K562 (cell line): Measurements from ENCODE around the gene SLC8A1. TPM values are rescaled to one million over a fixed set of nuclear protein-coding genes. Genes with fewer than 3 reads are reported as not detected.

ENCODE experiments used
- ATAC-seq: fragments of 200-7000 bp; cut with Tn5 transposase; 3 replicates; pipeline ENCODE4 v1.9.1; 2020; ENCODE audit warnings: moderate library complexity
- BruUV-seq: library from RNA; stranded (reverse); fragments of 400-500 nt; replicated peaks from 2 replicates; lab custom pipeline; 2021; lab: Mats Ljungman, UMichigan
- CTCF ChIA-PET: fragments of 300-600 bp; formaldehyde crosslinking; extraction: SDS; loops from one replicate; lab custom pipeline; 2021; ENCODE audit warnings: low intra/inter-chr PET ratio; lab: Yijun Ruan, JAX
- POLR2A ChIA-PET: fragments of 300-600, 350-650 bp; sonication (Branson Sonifier 250); formaldehyde crosslinking; extraction: SDS; loops from one replicate; lab custom pipeline; 2021; ENCODE audit warnings: antibody characterized with exemption, inconsistent platforms; lab: Yijun Ruan, JAX
- DNase-seq, 4 experiments: peaks; one replicate each; pipeline versions ENCODE4 v3.0.0 to v3.0.0-alpha.2; 2011 to 2018; ENCODE audit warnings: low spot score in 3 of 4, mixed read lengths in 3 of 4; ENCODE audit errors: extremely low read depth in 1 of 4
- FAIRE-seq: peaks from 2 replicates; lab custom pipeline; 2011; peaks lifted over from hg19 to GRCh38; lab: Jason Lieb, UNC
- H2AFZ ChIP-seq: 2 replicates; pipeline ENCODE4 v1.6.0; 2011; ENCODE audit warnings: low read depth, low read length, control low read depth, inconsistent platforms
- H3K27ac ChIP-seq: fragments of 200-600 bp; 3 replicates; pipeline ENCODE4 v1.8.0; 2011; ENCODE audit warnings: low read depth, mild to moderate bottlenecking, control low read depth, inconsistent platforms, low read length, moderate library complexity, mixed read lengths; ENCODE audit errors: extremely low read depth
- H3K27me3 ChIP-seq, 2 experiments: fragments of 300-600 bp in 1 of 2; 2 replicates in 1 of 2; 3 replicates in 1 of 2; pipeline versions ENCODE4 v1.6.0 to v1.8.0; 2011; ENCODE audit warnings: inconsistent platforms in 2 of 2, low read length in 2 of 2, mild to moderate bottlenecking in 1 of 2, mixed read lengths in 1 of 2, moderate library complexity in 1 of 2; ENCODE audit not compliant: control insufficient read depth in 2 of 2, insufficient read depth in 2 of 2
- H3K36me3 ChIP-seq: fragments of 300-600 bp; 3 replicates; pipeline ENCODE4 v1.8.0; 2011; ENCODE audit warnings: mild to moderate bottlenecking, low read length, inconsistent platforms; ENCODE audit not compliant: control insufficient read depth, insufficient read depth
- H3K4me1 ChIP-seq, 2 experiments: fragments of 200-600 bp in 1 of 2; replicated peaks in 1 of 2; 2 replicates in 1 of 2; 3 replicates in 1 of 2; pipeline versions ENCODE4 v1.5.1 to v1.8.0; 2011; ENCODE audit warnings: inconsistent platforms in 2 of 2, low read length in 2 of 2, mild to moderate bottlenecking in 1 of 2, mixed read lengths in 1 of 2, moderate library complexity in 1 of 2; ENCODE audit not compliant: control insufficient read depth in 2 of 2, insufficient read depth in 2 of 2
- H3K4me2 ChIP-seq: 2 replicates; pipeline ENCODE4 v1.6.1; 2011; ENCODE audit warnings: low read length, control low read depth, inconsistent platforms, mixed read lengths; ENCODE audit not compliant: insufficient read depth
- H3K4me3 ChIP-seq: fragments of 200-600 bp; sonication (generic), shearing (Covaris generic); 2 replicates; pipeline ENCODE4 v1.5.1; 2016; ENCODE audit warnings: control low read depth, inconsistent platforms
- H3K79me2 ChIP-seq: fragments of 200-600 bp; 3 replicates; pipeline ENCODE4 v1.8.0; 2011; ENCODE audit warnings: low read length, inconsistent platforms; ENCODE audit not compliant: control insufficient read depth, insufficient read depth
- H3K9ac ChIP-seq, 2 experiments: 2 replicates each; pipeline versions ENCODE4 v1.6.0 to v1.6.1; 2011; ENCODE audit warnings: low read depth in 2 of 2, low read length in 2 of 2, control low read depth in 1 of 2, inconsistent platforms in 1 of 2, mild to moderate bottlenecking in 1 of 2, mixed read lengths in 1 of 2; ENCODE audit not compliant: insufficient read depth in 1 of 2
- H3K9me1 ChIP-seq: one replicate; pipeline ENCODE4 v1.6.0; 2011; ENCODE audit warnings: inconsistent platforms, mild to moderate bottlenecking, low read length, moderate library complexity; ENCODE audit not compliant: control insufficient read depth, insufficient read depth
- H3K9me3 ChIP-seq: replicated peaks from 2 replicates; pipeline ENCODE4 v1.5.1; 2011; ENCODE audit warnings: low read depth, low read length, inconsistent platforms; ENCODE audit not compliant: control insufficient read depth, insufficient read depth
- H4K20me1 ChIP-seq: replicated peaks from 2 replicates; pipeline ENCODE4 v1.6.1; 2011; ENCODE audit warnings: low read length, inconsistent platforms, mixed read lengths; ENCODE audit not compliant: control insufficient read depth, insufficient read depth
- MBD1 ChIP-seq: fragments of 250-450 bp; sonication (Bioruptor Pico); IDR thresholded peaks from 2 replicates; pipeline ENCODE4 v1.8.0; 2022; ENCODE audit warnings: inconsistent platforms
- PYGO2 ChIP-seq: fragments of 450-650 bp; IDR thresholded peaks from 2 replicates; pipeline ENCODE4 v1.6.1; 2016; ENCODE audit warnings: mild to moderate bottlenecking, missing genetic modification characterization, moderate library complexity, missing compliant biosample characterization
- RNF219 ChIP-seq: fragments of 250-450 bp; sonication (Bioruptor Pico); IDR thresholded peaks from 2 replicates; pipeline ENCODE4 v1.5.0; 2022; ENCODE audit warnings: mild to moderate bottlenecking
- SAFB2 ChIP-seq: fragments of 200-400 bp; formaldehyde crosslinking; IDR thresholded peaks from 2 replicates; pipeline ENCODE4 v1.6.1; 2018; ENCODE audit warnings: borderline replicate concordance, low read length, low read depth, moderate library complexity; ENCODE audit not compliant: severe bottlenecking
- SFPQ ChIP-seq: fragments of 200-400 bp; formaldehyde crosslinking; IDR thresholded peaks from 2 replicates; pipeline ENCODE4 v1.6.1; 2017; ENCODE audit warnings: mild to moderate bottlenecking, low read depth, low read length, moderate library complexity
- SUPT5H ChIP-seq: fragments of 450-650 bp; IDR thresholded peaks from 2 replicates; pipeline ENCODE4 v1.6.1; 2016
- TFAM ChIP-seq: fragments of 250-450 bp; sonication (Bioruptor Pico); conservative IDR thresholded peaks from 2 replicates; pipeline ENCODE4 v1.5.0; 2021; ENCODE audit warnings: mild to moderate bottlenecking, moderate library complexity
- ZNF165 ChIP-seq: fragments of 250-450 bp; sonication (Bioruptor Pico); IDR thresholded peaks from 2 replicates; pipeline ENCODE4 v1.4.0; 2020; ENCODE audit warnings: borderline replicate concordance
- ZNF277 ChIP-seq: fragments of 250-450 bp; sonication (Bioruptor Pico); IDR thresholded peaks from 2 replicates; pipeline ENCODE4 v1.8.0; 2022; ENCODE audit warnings: inconsistent platforms, mild to moderate bottlenecking, moderate library complexity, borderline replicate concordance
- ZNF518B ChIP-seq: fragments of 250-450 bp; sonication (Bioruptor Pico); IDR thresholded peaks from 2 replicates; pipeline ENCODE4 v1.5.0; 2021; ENCODE audit warnings: mild to moderate bottlenecking, moderate library complexity
- WGBS: fragments of 100-300 bp; shearing (Covaris generic); methylation state at CpG from one replicate; pipeline ENCODE4 v1.1.6; 2016; ENCODE audit warnings: low coverage, mixed read lengths; ENCODE audit not compliant: insufficient coverage; ENCODE audit errors: missing lambda C conversion rate; 5-methylcytosine and 5-hydroxymethylcytosine counted together
- in situ Hi-C: fragments of 300-500 bp; cut with MboI; formaldehyde crosslinking; loops from 4 replicates; pipeline ENCODE4 v1.15.0; 2018; ENCODE audit warnings: inconsistent platforms, mixed read lengths
- intact Hi-C: fragments of 100-400 bp; cut with micrococcal nuclease; formaldehyde crosslinking; loops from 2 replicates; pipeline ENCODE4 v1.14.2; 2022
- polyA plus RNA-seq, 8 experiments: library from polyadenylated mRNA; depleted of rRNA in 4 of 8; stranded (reverse) in 5 of 8; unstranded in 3 of 8; fragments of >200 nt; fragmentation: Nextera tagmentation in 2 of 8; fragmentation: Illumina TruSeq in 1 of 8; extraction: Ambion mirVana in 2 of 8; extraction: Trizol in 1 of 8; gene quantifications; 2 replicates each; pipeline versions ENCODE4 v1.2.1 to v1.2.3, GENCODE V29; 2011 to 2014; ENCODE audit warnings: inconsistent platforms in 1 of 8, missing spikeins in 1 of 8
- total RNA-seq, 7 experiments: library from RNA; depleted of rRNA in 6 of 7; stranded (reverse); fragments of >200 nt in 6 of 7; fragmentation: Illumina TruSeq in 2 of 7; extraction: Trizol in 2 of 7; gene quantifications; 2 replicates each; pipeline versions ENCODE4 v1.2.1 to v1.2.3, GENCODE V29; 2011 to 2021; ENCODE audit warnings: low replicate concordance in 1 of 7

SLC8A1 gene
- total and polyA plus RNA-seq, 9 of the 15 experiments (the other 6 are each of a cell fraction or from before 2014, with no cell fraction given): not detected

- H3K79me2 ChIP-seq: no peaks in the 10 kb centered on the region
- no TSS peak for BruUV-seq
- no peaks in the 10 kb centered on the region for H3K9me3 ChIP-seq
- no peak for ATAC-seq
- H3K9me1 ChIP-seq: no peaks in the 10 kb centered on the region
- H3K4me1 ChIP-seq: no peaks in the 10 kb centered on the region
- intact Hi-C loops (no loop called here), in situ Hi-C loops (no loop called here)
- H3K9ac ChIP-seq: no peak overlapping the region
- H3K36me3 ChIP-seq: no peaks in the 10 kb centered on the region
- no peak overlapping the region for H3K4me3 ChIP-seq
- no peaks in the 10 kb centered on the region for H3K27me3 ChIP-seq
- H2AFZ ChIP-seq: no peak overlapping the region
- FAIRE-seq: no peak
- WGBS: 2% methylated on average over 5 of the region's 5 CpGs
- H3K4me2 ChIP-seq: no peak overlapping the region
- ChIA-PET CTCF (no interaction called here), POLR2A (interaction anchor here (0.7 kb wide), 1 partner anchor 150 kb away, joined by 3 read pairs; no protein-coding TSS in a partner anchor)
- H3K27ac ChIP-seq: no peak overlapping the region
- DNase-seq: no peak
- no peaks in the 10 kb centered on the region for H4K20me1 ChIP-seq
- TF ChIP-seq SAFB2 (no peak), RNF219 (no peak), SUPT5H (no peak), ZNF277 (CRISPR knock-in tag) (no peak), SFPQ (no peak), PYGO2 (tag) (no peak), MBD1 (CRISPR knock-in tag) (no peak), ZNF518B (CRISPR knock-in tag) (no peak), ZNF165 (CRISPR knock-in tag) (no peak), TFAM (no peak)
These were observed 30.1 kb downstream of the SLC8A1 start for GRCh38 chr2:40421631-40422297.
